Midbrain (tissue), 1 donor: ENCODE data around the gene LY6G5C.

Experiments used
- DNase-seq: peaks from one replicate; lab custom pipeline; 2025; lab: John Stamatoyannopoulos, UW

LY6G5C gene

DNA sequence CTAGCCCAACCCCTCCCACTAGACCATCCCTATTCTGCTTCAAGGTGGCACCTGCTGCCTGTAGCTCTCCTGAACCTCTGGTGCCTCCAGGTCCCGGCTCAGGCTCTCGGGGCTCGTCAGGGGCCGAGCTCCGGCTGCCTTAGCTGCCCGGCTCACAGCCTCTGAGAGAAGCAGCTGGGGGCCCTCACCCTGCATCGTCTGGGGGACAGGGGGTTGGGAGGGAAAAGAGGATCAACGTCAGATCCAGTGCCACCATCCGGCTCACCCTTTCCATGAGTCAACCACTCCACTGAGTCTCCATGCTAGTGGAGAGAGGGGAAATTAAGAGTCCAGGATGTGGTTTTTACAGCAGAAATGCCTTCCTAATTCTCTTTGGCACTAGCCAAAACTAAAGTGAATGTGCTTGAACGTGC lies 41.4 kb downstream of the LY6G5C start:
- no peak for DNase-seq

DNA sequence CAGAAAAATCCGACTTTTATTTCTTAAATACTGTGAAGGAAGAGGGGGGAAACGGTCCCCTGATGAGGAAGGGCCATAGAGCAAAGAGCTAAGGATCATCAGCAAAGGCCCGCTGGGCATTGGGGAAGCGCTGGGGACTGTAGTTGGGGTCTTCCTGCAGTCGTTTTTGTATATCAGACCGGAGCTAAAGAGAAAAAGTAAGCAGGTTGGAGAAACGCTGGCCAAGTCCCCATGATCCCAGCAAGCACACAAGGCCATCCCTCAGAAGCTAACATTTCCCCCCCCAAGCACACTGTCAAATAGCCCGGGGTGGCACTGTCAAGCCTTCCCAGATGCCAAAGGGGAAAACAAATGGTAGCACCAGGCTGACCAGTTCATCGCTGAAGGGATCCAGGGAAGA lies 41.8 kb downstream of the LY6G5C start:
- DNase-seq: no peak

DNA sequence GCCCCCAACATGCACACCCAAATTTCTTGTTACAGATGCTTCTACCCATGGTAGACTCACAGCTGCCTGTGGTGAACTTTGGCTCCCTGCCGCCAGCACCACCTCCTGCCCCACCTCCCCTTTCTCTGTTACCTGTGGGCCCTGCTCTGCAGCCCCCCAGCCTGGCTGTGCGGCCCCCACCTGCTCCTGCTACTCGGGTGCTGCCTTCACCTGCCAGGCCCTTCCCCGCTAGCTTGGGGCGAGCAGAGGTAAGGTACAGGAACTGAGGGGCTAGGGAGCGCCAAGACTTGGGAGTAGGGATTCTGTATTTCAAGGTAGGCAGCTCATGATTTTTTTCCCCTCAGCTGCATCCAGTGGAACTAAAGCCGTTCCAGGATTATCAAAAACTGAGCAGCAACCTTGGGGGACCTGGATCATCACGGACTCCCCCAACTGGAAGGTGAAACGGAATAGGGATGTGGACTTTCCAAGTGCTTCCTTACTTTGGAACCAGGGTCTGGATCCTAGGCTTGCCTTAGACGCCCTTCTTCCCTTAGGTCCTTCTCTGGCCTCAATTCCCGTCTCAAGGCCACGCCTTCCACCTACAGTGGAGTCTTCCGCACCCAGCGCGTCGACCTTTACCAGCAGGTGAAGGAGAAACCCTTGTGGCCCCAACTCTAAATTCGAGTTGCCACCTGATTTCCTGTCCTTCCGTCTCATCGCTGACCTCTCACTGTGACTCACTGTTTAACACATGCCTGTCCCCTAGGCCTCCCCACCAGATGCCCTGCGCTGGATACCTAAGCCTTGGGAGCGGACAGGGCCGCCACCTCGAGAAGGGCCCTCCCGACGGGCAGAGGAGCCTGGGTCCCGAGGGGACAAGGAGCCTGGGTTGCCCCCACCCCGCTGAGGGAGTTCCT lies 43.9 kb downstream of the LY6G5C start:
- no peak for DNase-seq

DNA sequence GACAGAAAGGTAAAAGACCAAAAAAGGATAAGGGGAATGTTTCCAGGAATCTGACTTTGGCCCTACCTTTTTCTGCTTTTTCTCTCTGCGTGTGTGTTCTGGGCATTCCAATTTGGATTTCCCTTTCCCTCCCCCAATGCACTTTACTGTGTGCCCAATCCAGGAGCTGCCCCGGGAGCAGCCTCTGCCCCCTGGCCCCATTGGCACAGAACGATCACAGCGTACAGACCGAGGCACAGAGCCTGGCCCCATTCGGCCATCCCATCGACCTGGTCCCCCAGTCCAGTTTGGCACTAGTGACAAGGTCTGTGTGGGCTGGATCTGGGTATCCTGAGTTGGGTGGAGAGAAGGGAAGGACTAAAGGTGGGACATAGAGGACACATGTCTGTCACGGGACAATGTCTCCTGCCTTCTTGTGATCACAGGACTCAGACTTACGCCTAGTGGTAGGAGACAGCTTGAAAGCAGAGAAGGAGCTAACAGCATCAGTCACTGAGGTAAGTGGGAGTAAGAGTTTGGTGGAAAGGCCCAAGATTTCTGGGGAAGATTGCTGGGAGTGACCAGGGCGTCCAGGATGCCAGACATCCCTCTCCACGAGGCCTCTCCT lies 45.8 kb downstream of the LY6G5C start:
- no peak for DNase-seq

DNA sequence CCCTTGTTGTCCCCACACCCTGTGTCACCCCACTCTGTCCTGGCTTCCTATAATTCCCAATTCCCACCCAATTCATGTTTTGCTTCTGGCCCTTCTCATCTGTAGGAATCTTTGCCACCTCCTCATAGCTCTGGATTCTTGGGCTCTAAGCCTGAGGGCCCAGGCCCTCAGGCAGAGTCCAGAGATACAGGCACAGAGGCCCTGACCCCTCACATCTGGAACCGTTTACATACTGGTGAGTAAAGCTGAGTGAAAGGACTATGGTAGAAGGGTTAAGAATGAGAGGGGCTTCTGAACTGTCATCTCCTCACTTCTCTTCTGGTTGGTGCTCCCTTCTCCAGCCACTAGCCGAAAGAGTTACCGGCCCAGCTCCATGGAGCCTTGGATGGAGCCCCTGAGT lies 46.7 kb downstream of the LY6G5C start:
- no peak for DNase-seq

DNA sequence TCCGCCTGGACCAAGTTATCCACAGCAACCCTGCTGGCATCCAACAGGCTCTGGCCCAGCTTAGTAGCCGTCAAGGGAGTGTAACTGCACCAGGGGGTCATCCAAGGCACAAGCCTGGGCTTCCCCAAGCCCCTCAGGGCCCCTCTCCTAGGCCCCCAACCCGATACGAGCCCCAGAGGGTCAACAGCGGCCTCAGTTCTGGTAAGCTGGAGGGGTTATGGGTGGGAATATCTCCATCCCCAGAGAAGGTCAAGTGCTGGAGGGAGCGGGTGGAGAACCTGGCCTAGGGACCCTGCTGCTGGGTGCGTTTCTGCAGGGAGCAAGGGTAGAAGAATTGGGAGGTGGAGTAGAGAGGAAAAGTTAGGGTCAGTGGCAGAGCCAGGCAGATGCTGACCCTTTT lies 47.4 kb downstream of the LY6G5C start:
- DNase-seq: no peak

DNA sequence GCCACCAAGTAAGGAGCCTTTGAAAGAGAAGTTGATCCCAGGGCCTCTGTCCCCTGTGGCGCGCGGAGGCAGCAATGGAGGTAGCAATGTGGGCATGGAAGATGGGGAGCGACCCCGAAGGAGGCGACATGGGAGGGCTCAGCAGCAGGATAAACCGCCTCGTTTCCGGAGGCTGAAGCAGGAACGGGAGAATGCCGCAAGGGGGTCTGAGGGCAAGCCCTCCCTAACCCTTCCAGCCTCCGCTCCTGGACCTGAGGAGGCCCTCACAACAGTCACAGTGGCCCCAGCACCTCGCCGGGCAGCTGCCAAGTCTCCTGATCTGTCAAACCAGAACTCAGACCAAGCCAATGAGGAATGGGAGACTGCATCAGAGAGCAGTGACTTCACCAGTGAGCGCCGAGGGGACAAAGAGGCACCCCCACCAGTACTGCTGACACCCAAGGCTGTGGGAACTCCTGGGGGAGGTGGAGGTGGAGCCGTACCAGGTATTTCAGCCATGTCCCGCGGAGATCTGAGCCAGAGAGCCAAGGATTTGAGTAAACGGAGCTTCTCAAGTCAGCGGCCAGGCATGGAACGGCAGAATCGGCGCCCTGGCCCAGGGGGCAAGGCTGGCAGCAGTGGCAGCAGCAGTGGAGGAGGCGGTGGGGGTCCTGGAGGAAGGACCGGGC lies 48.5 kb downstream of the LY6G5C start:
- no peak for DNase-seq

DNA sequence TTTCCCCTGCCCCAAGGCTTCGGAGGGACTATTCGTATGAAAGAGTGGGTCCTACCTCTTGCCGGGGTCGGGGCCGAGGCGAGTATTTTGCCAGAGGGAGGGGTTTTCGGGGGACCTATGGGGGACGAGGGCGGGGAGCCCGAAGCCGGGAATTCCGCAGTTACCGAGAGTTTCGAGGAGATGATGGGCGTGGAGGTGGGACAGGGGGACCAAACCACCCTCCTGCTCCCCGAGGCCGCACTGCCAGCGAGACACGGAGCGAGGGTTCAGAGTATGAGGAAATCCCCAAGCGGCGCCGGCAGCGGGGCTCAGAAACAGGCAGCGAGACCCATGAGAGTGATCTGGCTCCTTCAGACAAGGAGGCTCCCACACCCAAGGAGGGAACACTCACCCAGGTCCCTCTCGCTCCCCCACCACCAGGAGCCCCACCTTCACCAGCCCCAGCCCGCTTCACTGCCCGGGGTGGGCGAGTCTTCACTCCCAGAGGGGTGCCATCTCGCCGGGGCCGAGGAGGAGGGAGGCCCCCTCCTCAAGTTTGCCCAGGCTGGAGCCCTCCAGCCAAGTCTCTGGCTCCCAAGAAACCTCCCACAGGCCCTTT lies 49.1 kb downstream of the LY6G5C start:
- no peak for DNase-seq

DNA sequence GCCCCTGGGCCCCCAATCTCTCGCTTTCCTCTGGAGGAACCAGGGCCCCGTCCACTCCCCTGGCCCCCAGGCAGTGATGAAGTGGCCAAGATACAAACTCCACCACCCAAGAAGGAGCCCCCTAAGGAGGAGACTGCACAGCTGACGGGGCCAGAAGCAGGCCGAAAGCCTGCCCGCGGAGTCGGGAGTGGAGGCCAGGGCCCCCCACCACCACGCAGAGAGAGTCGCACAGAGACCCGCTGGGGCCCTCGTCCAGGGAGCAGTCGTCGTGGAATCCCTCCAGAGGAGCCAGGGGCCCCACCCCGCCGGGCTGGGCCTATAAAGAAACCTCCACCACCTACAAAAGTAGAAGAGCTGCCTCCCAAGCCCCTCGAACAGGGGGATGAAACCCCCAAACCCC lies 49.7 kb downstream of the LY6G5C start:
- no peak for DNase-seq

DNA sequence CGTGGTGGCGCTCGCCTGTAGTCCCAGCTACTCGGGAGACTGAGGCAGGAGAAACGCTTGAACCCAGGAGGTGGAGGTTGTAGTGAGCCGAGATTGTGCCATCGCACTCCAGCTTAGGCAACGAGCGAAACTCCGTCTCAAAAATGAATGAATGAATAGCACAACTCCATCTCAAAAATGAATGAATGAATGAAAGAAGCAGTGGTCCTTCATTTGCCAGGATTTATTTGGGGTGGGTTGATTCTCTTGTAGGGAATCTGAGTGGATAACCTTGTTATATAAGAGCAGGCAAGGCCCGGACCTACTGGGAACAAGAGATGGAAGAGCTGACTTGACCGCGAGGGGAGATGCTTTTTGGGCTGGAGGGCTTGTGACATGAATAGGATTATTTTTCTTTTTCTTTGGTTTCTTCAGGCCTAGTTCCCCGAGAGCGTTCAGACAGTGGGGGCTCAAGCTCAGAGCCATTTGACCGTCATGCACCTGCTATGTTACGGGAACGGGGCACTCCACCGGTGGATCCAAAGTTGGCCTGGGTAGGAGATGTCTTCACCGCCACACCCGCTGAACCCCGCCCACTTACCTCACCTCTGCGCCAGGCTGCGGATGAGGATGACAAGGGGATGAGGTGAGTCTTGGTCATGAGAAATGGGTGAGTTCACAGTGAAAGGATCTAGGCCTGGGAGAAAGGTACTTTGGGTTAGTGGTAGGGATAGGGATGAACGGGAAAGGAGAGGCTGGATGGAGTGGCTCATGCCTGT lies 50.5 kb downstream of the LY6G5C start:
- DNase-seq: no peak

DNA sequence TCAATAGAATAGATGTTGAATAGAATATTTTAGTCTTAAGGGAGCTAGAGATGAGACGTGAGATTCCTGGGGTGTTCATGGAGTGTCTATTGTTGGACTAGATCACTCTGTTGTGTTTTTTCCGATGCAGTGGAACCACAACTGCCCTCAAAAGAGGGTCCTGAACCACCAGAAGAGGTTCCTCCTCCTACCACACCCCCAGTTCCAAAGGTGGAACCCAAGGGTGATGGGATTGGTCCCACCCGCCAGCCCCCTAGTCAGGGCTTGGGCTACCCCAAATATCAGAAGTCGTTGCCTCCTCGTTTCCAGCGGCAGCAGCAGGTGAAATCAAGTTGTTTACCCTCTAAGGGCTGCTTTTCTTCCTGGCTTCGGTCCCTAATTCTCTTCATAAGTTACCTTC lies 51.9 kb downstream of the LY6G5C start:
- no peak for DNase-seq

DNA sequence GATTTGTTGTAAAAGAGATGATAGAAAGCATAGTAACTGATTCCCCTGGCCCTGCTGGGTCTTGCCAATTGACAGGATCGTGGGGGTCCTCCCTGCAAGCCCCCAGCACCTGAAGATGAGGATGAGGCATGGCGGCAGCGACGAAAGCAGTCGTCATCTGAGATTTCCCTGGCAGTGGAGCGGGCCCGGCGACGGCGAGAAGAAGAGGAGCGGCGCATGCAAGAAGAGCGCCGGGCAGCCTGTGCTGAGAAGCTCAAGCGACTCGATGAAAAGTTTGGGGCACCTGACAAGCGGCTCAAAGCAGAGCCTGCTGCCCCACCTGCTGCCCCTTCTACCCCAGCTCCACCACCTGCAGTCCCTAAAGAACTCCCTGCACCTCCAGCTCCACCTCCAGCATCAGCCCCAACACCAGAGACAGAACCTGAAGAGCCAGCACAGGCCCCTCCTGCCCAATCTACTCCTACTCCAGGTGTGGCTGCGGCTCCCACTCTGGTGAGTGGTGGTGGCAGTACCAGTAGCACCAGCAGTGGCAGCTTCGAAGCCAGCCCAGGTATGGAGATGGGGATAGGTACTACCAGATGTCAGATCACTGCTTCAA lies 53.1 kb downstream of the LY6G5C start:
- no peak for DNase-seq

DNA sequence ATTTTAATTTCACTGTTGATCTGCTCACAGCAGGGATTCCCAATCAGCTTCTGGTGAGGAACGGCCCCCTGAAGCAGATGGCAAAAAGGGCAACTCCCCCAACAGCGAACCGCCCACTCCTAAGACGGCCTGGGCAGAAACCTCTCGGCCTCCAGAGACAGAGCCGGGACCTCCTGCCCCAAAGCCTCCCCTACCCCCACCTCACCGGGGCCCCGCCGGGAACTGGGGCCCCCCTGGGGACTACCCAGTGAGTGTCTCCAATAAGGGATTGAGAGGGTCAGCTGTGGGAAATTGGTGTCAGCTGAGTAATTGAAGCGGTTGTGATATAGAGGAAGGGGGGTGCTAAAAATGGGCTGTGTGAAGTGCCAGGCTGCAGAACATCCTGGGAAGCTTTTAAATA lies 53.9 kb downstream of the LY6G5C start:
- no peak for DNase-seq
